HepG2 (cell line): ENCODE data around the gene COL18A1. TPM values are rescaled to one million over a fixed set of nuclear protein-coding genes. Genes with fewer than 3 reads are reported as not detected.

ENCODE experiments used
- ATF7 ChIP-seq, 2 experiments: fragments of 450-650 bp in 1 of 2; sonication (generic) in 1 of 2; formaldehyde crosslinking in 1 of 2; IDR thresholded peaks; 2 replicates each; pipeline versions ENCODE4 v1.4.0 to v1.6.1; 2016 to 2020; ENCODE audit warnings: antibody characterized with exemption in 1 of 2, mild to moderate bottlenecking in 1 of 2, missing genetic modification reagents in 1 of 2
- SUZ12 ChIP-seq: fragments of 150-350 bp; IDR thresholded peaks from 2 replicates; pipeline ENCODE4 v1.6.1; 2014; ENCODE audit warnings: low read depth, low read length
- ZMAT3 ChIP-seq: sonication (generic); formaldehyde crosslinking; conservative IDR thresholded peaks from 2 replicates; pipeline ENCODE4 v1.7.0; 2021; ENCODE audit warnings: missing genetic modification reagents
- ZNF607 ChIP-seq: sonication (generic); formaldehyde crosslinking; IDR thresholded peaks from 2 replicates; pipeline ENCODE4 v1.5.1; 2020; ENCODE audit warnings: missing genetic modification reagents, mild to moderate bottlenecking, borderline replicate concordance
- polyA plus RNA-seq, 8 experiments: library from polyadenylated mRNA; depleted of rRNA in 3 of 8; stranded (reverse) in 7 of 8; unstranded in 1 of 8; fragments of >200 nt; fragmentation: Illumina TruSeq in 4 of 8; extraction: Trizol in 4 of 8; gene quantifications; 2 replicates each; pipeline versions ENCODE4 v1.2.1 to v1.2.3, GENCODE V29; 2011 to 2016; ENCODE audit warnings: low read depth in 4 of 8, missing spikeins in 1 of 8, mixed read lengths in 1 of 8; ENCODE audit not compliant: insufficient read depth in 1 of 8
- total RNA-seq, 5 experiments: library from RNA; depleted of rRNA; stranded (reverse); fragments of >200 nt; fragmentation: Illumina TruSeq; extraction: Trizol; gene quantifications; 2 replicates each; pipeline ENCODE4 v1.2.3, GENCODE V29; 2016; ENCODE audit warnings: low read depth in 1 of 5
- TF ChIP-seq, protein P1 (sequence below): sonication (generic); formaldehyde crosslinking; IDR thresholded peaks from 2 replicates; pipeline ENCODE4 v1.4.0; 2020; ENCODE audit warnings: missing genetic modification reagents
- TF ChIP-seq, protein P2 (sequence below): IDR thresholded peaks from 2 replicates; pipeline ENCODE4 v1.6.1; 2016

The COL18A1 gene
- total and polyA plus RNA-seq, 2 of the 13 experiments (the other 11 are each of a cell fraction or from before 2014, with no cell fraction given): 79.0 to 102 TPM

DNA sequence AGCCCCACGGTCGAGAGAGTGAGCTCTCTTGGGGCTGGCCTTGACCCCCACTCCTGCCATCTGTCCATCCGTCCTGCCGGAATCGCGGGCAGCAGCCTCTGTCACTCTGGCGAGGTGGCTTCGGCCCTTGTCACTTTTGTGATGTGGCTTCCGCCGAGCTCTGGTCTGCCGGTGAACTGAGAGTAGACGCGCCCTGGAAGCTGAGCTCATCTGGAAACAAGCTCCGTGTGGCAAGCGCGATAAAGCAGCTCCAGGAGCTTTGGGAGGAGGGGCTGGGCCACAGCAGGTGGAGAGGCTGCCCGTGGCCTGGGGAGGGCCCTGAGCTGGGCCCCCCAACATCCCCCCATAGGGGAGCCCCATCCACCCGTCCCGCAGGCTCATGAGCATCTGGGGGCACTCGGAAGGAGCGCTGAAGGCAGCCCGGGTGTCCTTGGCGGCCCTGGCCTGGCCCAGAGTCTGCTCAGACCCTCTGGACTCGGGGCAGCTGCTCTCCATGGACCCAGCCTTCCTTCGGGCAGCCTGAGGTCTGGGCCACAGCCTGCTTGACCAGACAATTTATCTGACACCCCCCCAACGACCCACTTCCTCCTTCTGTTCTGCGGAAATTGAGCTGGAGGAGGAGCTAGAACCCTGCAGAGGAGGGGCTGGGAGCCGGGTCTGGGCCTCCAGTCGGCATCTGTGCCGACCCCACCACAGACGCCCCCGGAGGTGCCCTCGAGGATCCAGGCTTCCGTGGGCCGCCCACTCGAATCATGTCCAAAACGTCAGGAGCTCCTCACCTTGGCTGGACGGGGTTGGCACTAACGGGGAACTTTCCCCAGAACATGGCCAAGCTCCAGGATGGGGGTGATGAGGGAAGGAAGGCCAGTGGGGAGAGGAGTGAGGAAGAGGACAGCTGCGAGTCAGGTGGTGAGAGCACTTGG lies 78.2 kb downstream of the COL18A1 start (continued):
- TF ChIP-seq, protein P1, sequence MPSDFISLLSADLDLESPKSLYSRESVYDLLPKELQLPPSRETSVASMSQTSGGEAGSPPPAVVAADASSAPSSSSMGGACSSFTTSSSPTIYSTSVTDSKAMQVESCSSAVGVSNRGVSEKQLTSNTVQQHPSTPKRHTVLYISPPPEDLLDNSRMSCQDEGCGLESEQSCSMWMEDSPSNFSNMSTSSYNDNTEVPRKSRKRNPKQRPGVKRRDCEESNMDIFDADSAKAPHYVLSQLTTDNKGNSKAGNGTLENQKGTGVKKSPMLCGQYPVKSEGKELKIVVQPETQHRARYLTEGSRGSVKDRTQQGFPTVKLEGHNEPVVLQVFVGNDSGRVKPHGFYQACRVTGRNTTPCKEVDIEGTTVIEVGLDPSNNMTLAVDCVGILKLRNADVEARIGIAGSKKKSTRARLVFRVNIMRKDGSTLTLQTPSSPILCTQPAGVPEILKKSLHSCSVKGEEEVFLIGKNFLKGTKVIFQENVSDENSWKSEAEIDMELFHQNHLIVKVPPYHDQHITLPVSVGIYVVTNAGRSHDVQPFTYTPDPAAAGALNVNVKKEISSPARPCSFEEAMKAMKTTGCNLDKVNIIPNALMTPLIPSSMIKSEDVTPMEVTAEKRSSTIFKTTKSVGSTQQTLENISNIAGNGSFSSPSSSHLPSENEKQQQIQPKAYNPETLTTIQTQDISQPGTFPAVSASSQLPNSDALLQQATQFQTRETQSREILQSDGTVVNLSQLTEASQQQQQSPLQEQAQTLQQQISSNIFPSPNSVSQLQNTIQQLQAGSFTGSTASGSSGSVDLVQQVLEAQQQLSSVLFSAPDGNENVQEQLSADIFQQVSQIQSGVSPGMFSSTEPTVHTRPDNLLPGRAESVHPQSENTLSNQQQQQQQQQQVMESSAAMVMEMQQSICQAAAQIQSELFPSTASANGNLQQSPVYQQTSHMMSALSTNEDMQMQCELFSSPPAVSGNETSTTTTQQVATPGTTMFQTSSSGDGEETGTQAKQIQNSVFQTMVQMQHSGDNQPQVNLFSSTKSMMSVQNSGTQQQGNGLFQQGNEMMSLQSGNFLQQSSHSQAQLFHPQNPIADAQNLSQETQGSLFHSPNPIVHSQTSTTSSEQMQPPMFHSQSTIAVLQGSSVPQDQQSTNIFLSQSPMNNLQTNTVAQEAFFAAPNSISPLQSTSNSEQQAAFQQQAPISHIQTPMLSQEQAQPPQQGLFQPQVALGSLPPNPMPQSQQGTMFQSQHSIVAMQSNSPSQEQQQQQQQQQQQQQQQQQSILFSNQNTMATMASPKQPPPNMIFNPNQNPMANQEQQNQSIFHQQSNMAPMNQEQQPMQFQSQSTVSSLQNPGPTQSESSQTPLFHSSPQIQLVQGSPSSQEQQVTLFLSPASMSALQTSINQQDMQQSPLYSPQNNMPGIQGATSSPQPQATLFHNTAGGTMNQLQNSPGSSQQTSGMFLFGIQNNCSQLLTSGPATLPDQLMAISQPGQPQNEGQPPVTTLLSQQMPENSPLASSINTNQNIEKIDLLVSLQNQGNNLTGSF (CRISPR knock-in tag): no peak
- TF ChIP-seq ATF7 (IDR thresholded peaks at IDR 0.05) (no peak), ATF7 (CRISPR knock-in tag; IDR thresholded peaks at IDR 0.05) (no peak), ZNF607 (CRISPR knock-in tag) (no peak), SUZ12 (no peak), ZMAT3 (CRISPR knock-in tag) (no peak)
- TF ChIP-seq, protein P2, sequence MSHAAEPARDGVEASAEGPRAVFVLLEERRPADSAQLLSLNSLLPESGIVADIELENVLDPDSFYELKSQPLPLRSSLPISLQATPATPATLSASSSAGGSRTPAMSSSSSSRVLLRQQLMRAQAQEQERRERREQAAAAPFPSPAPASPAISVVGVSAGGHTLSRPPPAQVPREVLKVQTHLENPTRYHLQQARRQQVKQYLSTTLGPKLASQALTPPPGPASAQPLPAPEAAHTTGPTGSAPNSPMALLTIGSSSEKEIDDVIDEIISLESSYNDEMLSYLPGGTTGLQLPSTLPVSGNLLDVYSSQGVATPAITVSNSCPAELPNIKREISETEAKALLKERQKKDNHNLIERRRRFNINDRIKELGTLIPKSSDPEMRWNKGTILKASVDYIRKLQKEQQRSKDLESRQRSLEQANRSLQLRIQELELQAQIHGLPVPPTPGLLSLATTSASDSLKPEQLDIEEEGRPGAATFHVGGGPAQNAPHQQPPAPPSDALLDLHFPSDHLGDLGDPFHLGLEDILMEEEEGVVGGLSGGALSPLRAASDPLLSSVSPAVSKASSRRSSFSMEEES: no peak
